Lower leg skin (tissue), 4 donors: Measurements from ENCODE around the gene ZNF367. TPM values are rescaled to one million over a fixed set of nuclear protein-coding genes. Genes with fewer than 3 reads are reported as not detected.

Experiments
- DNase-seq, 2 donors: peaks; one replicate each; pipeline ENCODE4 v3.0.0-alpha.2; 2019; ENCODE audit warnings: low spot score in 2 of 2
- H3K4me3 ChIP-seq: fragments of 200-600 bp; sonication (generic); 2 replicates; pipeline ENCODE4 v1.5.1; 2017; ENCODE audit warnings: mild to moderate bottlenecking, low read depth; ENCODE audit not compliant: poor library complexity, severe bottlenecking
- POLR2A ChIP-seq, 2 donors: fragments of 450-650 bp; IDR thresholded peaks; one replicate each; pipeline ENCODE4 v1.6.1; 2016 to 2017; ENCODE audit warnings: antibody characterized with exemption in 2 of 2, mild to moderate bottlenecking in 1 of 2, moderate library complexity in 1 of 2
- WGBS, 2 donors: methylation state at CpG; one replicate each; pipeline ENCODE4 v1.1.5; 2018; 5-methylcytosine and 5-hydroxymethylcytosine counted together
- intact Hi-C: fragments of 100-400 bp; cut with DNase I; formaldehyde crosslinking; loops from one replicate; pipeline ENCODE4 v1.15.0; 2023; ENCODE audit warnings: low total_unique reads
- total RNA-seq, 4 donors: library from RNA; depleted of rRNA; stranded (reverse); fragments of >200 nt; gene quantifications; one replicate each; pipeline ENCODE4 v1.1.0, GENCODE V29; 2016
- TF ChIP-seq, protein P1 (sequence below), 3 donors: fragments of 450-650 bp; IDR thresholded peaks; one replicate each; pipeline ENCODE4 v1.5.1; 2016; ENCODE audit warnings: antibody characterized with exemption in 3 of 3, mild to moderate bottlenecking in 3 of 3, moderate library complexity in 2 of 3

The ZNF367 gene
- total RNA-seq, 4 donors from 2014 or later = 0.93 to 3.0 (median 1.8) TPM

DNA sequence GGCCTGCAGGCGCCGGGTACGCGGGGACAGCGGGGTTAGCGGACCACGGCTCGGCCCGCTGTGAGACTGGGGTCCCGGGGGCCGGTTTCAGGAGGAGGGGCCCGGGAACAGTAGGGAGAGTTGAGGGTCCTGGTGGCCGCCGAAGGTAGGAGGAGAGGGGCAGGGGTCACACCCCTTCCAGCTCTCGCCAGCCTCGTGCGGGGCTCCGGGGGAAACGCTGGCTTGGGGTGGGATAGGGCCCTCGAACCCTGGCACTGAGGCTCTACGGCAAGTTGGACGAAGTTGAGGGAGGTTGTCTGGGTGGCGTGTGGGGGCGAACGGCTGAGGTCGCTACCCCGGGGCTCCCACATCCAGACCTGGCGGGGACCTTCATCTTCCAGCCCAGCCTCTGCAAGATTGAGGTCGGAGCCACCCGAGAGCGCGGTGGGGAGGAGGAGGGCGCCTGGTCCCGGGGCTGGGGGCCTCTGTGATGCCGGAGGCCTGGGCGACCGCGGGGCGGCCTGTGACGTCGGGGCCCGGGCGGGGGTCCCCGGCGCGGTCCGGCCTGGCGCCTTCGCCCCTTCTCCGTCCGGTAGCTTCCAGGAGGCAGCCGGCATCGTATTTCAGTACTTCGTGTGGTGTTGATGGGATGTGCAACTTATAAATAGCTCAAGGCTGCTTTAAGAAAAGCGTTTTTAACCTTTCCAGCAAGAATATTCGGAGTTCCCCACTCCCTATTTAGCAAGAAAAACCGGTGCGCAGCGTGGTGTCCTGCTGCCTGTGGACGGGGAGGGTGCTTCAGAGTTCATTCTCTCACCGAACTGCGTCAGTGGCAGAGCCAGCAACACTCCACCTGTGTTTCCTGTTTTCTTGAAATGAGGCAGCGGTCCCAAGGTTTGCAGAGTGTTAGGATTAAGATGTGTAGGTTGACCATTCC is 32.7 kb upstream of the ZNF367 start:
- peak; percentile 24 to 87 for DNase-seq
- H3K4me3 ChIP-seq = peak overlapping the region; percentile 51
- intact Hi-C loops = no loop called here
- 1% methylated on average over 49 to 62 of the region's 63 CpGs for WGBS, 2 donors
- no peak for TF ChIP-seq POLR2A (IDR thresholded peaks at IDR 0.05)
- TF ChIP-seq, protein P1, sequence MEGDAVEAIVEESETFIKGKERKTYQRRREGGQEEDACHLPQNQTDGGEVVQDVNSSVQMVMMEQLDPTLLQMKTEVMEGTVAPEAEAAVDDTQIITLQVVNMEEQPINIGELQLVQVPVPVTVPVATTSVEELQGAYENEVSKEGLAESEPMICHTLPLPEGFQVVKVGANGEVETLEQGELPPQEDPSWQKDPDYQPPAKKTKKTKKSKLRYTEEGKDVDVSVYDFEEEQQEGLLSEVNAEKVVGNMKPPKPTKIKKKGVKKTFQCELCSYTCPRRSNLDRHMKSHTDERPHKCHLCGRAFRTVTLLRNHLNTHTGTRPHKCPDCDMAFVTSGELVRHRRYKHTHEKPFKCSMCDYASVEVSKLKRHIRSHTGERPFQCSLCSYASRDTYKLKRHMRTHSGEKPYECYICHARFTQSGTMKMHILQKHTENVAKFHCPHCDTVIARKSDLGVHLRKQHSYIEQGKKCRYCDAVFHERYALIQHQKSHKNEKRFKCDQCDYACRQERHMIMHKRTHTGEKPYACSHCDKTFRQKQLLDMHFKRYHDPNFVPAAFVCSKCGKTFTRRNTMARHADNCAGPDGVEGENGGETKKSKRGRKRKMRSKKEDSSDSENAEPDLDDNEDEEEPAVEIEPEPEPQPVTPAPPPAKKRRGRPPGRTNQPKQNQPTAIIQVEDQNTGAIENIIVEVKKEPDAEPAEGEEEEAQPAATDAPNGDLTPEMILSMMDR (IDR thresholded peaks at IDR 0.05) = no peak

DNA sequence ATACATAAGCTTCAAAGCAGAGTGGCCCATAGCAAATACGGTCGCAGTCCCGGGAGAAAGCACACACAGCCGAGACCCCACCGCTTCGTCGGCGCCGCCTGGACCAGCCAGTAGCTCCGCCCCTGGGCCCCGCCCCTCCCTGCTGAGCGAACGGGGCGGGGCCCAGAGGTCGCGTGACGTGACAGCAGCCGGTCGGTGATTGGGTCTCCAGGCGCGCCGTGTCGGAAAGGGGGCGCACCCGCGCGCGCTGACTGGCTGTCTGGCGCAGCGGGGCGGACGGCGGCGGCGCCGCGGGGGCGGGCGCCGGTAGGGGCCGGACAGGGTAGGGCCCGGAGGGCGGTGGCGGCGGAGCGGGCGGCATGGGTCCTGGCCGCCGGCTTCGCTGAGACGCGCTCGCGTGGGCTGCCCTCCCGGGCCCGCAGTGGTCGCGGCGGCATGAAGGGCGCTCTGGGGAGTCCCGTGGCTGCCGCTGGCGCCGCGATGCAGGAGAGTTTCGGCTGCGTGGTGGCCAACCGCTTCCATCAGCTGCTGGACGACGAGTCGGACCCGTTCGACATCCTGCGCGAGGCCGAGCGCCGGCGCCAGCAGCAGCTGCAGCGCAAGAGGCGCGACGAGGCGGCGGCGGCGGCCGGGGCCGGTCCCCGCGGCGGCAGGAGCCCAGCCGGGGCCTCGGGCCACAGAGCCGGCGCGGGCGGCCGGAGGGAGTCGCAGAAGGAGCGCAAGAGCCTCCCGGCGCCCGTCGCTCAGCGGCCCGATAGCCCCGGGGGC is 31.9 kb upstream of the ZNF367 start, which contains the start of gene HABP4:
HABP4 (plus strand) TSS at position 325 of the 768 bp plus-strand sequence; CDS start at position 436, 111 bp downstream.
- TF ChIP-seq, protein P1 (IDR thresholded peaks at IDR 0.05) = no peak
- peak in 1 of 2 donors; percentile 41 for TF ChIP-seq POLR2A (IDR thresholded peaks at IDR 0.05)

DNA sequence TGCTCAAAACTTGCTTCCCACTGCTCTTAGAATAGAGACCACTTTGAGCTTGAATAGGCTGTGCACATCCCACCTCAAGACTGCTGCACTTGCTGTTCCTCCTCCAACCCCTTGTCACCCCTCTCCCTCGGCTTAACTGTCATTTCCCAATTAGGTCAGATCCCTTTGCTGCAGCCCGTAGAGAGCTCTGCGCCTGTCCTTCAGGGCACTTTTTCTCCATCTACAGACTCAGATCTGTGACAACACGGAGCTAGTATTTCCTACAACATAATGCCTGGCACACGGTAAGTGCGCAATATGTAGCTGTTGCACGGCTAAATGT is 31.3 kb upstream of the ZNF367 start:
- intact Hi-C loops = no loop called here
- TF ChIP-seq, protein P1 (IDR thresholded peaks at IDR 0.05) = no peak
- no peak for TF ChIP-seq POLR2A (IDR thresholded peaks at IDR 0.05)
- peak overlapping the region; percentile 22 for H3K4me3 ChIP-seq
- WGBS, 2 donors = 0 to 1% methylated on average over 7 of the region's 7 CpGs
- no peak for DNase-seq

More for the DNA sequence above, 31.9 kb upstream of the ZNF367 start, which contains the start of gene HABP4:
- WGBS, 2 donors = 0 to 1% methylated on average over 41 to 50 of the region's 108 CpGs
- peak; percentile 96 to 99 for DNase-seq
- intact Hi-C loops = no loop called here
- peak within 1 kb of the TSS; percentile 51 for H3K4me3 ChIP-seq

DNA sequence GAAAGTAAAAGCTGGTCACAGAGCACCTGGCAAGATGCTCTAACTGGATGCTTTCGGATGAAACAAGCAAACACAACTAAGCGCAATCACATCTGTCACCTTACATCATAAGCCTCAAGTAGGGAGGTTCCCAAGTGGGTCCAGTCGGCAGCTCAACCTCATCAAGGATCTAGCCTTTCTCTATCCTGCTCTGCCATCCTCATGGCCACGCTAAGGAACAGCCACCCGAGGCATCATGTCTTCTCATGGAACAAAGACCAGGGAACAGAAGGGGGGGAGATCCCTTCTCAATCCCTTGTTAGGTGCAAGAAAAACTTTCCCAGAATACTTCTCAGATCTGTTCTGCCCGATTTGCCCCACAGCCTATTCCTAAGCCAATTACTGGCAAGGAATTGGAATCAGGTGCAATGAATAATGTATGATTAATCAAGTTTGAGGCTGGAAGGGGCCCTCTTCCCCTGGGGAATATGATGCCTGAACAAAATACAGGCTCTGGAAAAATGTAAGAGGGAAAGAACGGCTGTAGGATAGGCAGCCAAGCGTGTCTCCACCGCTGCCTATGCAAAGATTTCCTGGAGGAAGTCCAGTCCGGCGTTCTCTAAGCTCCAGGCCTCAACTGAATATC is 30.5 kb upstream of the ZNF367 start:
- TF ChIP-seq POLR2A (IDR thresholded peaks at IDR 0.05) = no peak
- TF ChIP-seq, protein P1 (IDR thresholded peaks at IDR 0.05) = no peak
- WGBS, 2 donors = 84 to 85% methylated on average over 11 of the region's 11 CpGs
- intact Hi-C loops = no loop called here
- DNase-seq = no peak
- no peak overlapping the region for H3K4me3 ChIP-seq

DNA sequence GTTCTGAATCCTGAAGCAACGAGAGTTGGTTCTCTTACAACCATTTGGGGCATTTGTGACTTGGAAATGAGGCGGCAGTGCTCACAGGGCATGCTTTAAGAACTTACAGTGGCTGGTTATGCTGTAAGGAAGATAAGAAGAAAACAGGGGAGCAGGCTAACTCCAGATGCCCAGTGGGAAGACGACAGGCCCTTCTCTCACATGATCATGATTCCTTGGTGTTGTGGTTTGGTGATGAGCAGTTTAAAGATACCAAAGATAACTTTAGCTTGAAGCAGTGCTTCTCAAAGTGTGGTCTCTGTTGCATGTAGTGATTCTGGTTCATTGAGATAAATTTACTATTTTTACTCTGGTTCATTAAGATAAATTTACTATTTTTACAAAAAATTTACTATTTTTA is 29.2 kb upstream of the ZNF367 start:
- intact Hi-C loops = no loop called here
- TF ChIP-seq, protein P1 (IDR thresholded peaks at IDR 0.05) = no peak
- TF ChIP-seq POLR2A (IDR thresholded peaks at IDR 0.05) = no peak
- WGBS, 2 donors = 83 to 87% methylated on average over 3 of the region's 3 CpGs
- H3K4me3 ChIP-seq = no peak overlapping the region
- no peak for DNase-seq
